ENCODE results near the gene MANBA. TPM values are rescaled to one million over a fixed set of nuclear protein-coding genes. Genes with fewer than 3 reads are reported as not detected.

Gene MANBA
- total and polyA plus RNA-seq, 2 of the 13 experiments (the other 11 are each of a cell fraction or from before 2014, with no cell fraction given), result 11.7 to 33.3 TPM

DNA sequence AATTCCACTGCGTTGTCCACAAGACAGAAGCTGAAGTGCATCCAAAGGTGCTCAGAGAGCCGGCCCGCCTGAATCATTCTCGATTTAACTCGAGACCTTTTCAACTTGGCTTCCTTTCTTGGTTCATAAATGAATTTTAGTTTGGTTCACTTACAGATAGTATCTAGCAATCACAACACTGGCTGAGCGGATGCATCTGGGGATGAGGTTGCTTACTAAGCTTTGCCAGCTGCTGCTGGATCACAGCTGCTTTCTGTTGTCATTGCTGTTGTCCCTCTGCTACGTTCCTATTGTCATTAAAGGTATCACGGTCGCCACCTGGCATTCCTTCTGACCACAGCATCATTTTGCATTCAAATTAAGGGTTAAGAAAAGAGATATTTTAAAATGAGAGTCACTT, 144.1 kb downstream of the MANBA start:
- H3K4me3 ChIP-seq (replicated peaks in 1 of 3; ENCODE audit: insufficient read depth in 1 of 3, low read depth in 2 of 3, low read length in 3 of 3), result no peak overlapping the region
- no peak overlapping the region for H3K4me2 ChIP-seq (ENCODE audit: low read depth, low read length)
- no TSS peak for BruUV-seq (replicated peaks)
- peaks cover 12 to 43% of the 10 kb centered on the region in 2 experiments for H3K36me3 ChIP-seq (replicated peaks in 1 of 2; ENCODE audit: control insufficient read depth in 1 of 2, insufficient read depth in 2 of 2, low read length in 2 of 2)
- no peak overlapping the region for H3K27ac ChIP-seq (ENCODE audit: extremely low read length, insufficient read depth, low read length)
- H3K9ac ChIP-seq (ENCODE audit: insufficient read depth, low read depth, low read length), result no peak overlapping the region
- ATAC-seq (no peak), FAIRE-seq (no peak), DNase-seq (ENCODE audit: low spot score) (no peak)
- in situ Hi-C loops (cut with HindIII; ENCODE audit: extremely low pct_ligation_motif_present, low pct_unique_long_range_greater_than_20kb) (loop anchor here (10.0 kb wide), 1 partner anchor 172 kb away; no protein-coding TSS in a partner anchor), intact Hi-C loops (cut with micrococcal nuclease; ENCODE audit: unreplicated experiment) (no loop called here)
- 100% methylated on average over 9 of the region's 9 CpGs for WGBS (ENCODE audit: low lambda C conversion rate)
- no peaks in the 10 kb centered on the region for H3K27me3 ChIP-seq (ENCODE audit: control insufficient read depth in 1 of 2, insufficient read depth in 2 of 2, low read length in 2 of 2)
- ChIA-PET POLR2A (no interaction called here), CTCF (ENCODE audit: low intra/inter-chr PET ratio, low total read pairs) (no interaction called here)
- H4K20me1 ChIP-seq (ENCODE audit: insufficient read depth, low read length), result no peaks in the 10 kb centered on the region
- H3K4me1 ChIP-seq (ENCODE audit: insufficient read depth, low read length), result peaks cover 23% of the 10 kb centered on the region
- H2AFZ ChIP-seq (ENCODE audit: low read length), result no peak overlapping the region
- no peaks in the 10 kb centered on the region for H3K79me2 ChIP-seq (ENCODE audit: insufficient read depth, low read length)
- H3K9me3 ChIP-seq (ENCODE audit: low read length), result no peaks in the 10 kb centered on the region
- TF ChIP-seq, protein P1, sequence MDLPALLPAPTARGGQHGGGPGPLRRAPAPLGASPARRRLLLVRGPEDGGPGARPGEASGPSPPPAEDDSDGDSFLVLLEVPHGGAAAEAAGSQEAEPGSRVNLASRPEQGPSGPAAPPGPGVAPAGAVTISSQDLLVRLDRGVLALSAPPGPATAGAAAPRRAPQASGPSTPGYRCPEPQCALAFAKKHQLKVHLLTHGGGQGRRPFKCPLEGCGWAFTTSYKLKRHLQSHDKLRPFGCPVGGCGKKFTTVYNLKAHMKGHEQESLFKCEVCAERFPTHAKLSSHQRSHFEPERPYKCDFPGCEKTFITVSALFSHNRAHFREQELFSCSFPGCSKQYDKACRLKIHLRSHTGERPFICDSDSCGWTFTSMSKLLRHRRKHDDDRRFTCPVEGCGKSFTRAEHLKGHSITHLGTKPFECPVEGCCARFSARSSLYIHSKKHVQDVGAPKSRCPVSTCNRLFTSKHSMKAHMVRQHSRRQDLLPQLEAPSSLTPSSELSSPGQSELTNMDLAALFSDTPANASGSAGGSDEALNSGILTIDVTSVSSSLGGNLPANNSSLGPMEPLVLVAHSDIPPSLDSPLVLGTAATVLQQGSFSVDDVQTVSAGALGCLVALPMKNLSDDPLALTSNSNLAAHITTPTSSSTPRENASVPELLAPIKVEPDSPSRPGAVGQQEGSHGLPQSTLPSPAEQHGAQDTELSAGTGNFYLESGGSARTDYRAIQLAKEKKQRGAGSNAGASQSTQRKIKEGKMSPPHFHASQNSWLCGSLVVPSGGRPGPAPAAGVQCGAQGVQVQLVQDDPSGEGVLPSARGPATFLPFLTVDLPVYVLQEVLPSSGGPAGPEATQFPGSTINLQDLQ (CRISPR knock-in tag; IDR thresholded peaks at IDR 0.05), result no peak
- TF ChIP-seq ZNF607 (CRISPR knock-in tag; IDR thresholded peaks at IDR 0.05; ENCODE audit: borderline replicate concordance) (no peak), ERF (CRISPR knock-in tag; IDR thresholded peaks at IDR 0.05) (no peak), POGZ (CRISPR knock-in tag; IDR thresholded peaks at IDR 0.05) (no peak), ZSCAN30 (CRISPR knock-in tag; IDR thresholded peaks at IDR 0.05) (no peak), CENPX (CRISPR knock-in tag; IDR thresholded peaks at IDR 0.05) (no peak), MED1 (CRISPR knock-in tag; IDR thresholded peaks at IDR 0.05) (no peak), ZMAT3 (CRISPR knock-in tag; conservative IDR thresholded peaks at IDR 0.05) (no peak), KMT2B (CRISPR knock-in tag; IDR thresholded peaks at IDR 0.05) (no peak), SRF (IDR thresholded peaks at IDR 0.05; ENCODE audit: low read depth, low read length) (no peak), ZFX (CRISPR knock-in tag; IDR thresholded peaks at IDR 0.05; ENCODE audit: low read depth) (no peak), ARHGAP35 (CRISPR knock-in tag; IDR thresholded peaks at IDR 0.05; ENCODE audit: borderline replicate concordance) (no peak), HOXA5 (CRISPR knock-in tag; IDR thresholded peaks at IDR 0.05) (no peak)
- TF ChIP-seq, protein P2, sequence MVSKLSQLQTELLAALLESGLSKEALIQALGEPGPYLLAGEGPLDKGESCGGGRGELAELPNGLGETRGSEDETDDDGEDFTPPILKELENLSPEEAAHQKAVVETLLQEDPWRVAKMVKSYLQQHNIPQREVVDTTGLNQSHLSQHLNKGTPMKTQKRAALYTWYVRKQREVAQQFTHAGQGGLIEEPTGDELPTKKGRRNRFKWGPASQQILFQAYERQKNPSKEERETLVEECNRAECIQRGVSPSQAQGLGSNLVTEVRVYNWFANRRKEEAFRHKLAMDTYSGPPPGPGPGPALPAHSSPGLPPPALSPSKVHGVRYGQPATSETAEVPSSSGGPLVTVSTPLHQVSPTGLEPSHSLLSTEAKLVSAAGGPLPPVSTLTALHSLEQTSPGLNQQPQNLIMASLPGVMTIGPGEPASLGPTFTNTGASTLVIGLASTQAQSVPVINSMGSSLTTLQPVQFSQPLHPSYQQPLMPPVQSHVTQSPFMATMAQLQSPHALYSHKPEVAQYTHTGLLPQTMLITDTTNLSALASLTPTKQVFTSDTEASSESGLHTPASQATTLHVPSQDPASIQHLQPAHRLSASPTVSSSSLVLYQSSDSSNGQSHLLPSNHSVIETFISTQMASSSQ (IDR thresholded peaks at IDR 0.05; ENCODE audit: low read depth), result no peak
- TF ChIP-seq, protein P2 (CRISPR knock-in tag; IDR thresholded peaks at IDR 0.05; ENCODE audit: borderline replicate concordance), result no peak
- TF ChIP-seq, protein P3, sequence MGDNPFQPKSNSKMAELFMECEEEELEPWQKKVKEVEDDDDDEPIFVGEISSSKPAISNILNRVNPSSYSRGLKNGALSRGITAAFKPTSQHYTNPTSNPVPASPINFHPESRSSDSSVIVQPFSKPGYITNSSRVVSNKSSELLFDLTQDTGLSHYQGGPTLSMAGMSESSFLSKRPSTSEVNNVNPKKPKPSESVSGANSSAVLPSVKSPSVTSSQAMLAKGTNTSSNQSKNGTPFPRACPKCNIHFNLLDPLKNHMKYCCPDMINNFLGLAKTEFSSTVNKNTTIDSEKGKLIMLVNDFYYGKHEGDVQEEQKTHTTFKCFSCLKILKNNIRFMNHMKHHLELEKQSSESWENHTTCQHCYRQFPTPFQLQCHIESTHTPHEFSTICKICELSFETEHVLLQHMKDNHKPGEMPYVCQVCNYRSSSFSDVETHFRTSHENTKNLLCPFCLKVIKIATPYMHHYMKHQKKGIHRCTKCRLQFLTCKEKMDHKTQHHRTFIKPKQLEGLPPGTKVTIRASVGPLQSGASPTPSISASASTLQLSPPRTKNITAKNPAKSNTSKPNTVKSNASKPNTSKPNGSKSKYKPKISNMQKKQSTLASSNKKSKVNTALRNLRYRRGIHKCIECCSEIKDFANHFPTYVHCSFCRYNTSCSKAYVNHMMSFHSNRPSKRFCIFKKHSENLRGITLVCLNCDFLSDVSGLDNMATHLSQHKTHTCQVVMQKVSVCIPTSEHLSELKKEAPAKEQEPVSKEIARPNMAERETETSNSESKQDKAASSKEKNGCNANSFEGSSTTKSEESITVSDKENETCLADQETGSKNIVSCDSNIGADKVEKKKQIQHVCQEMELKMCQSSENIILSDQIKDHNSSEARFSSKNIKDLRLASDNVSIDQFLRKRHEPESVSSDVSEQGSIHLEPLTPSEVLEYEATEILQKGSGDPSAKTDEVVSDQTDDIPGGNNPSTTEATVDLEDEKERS (CRISPR knock-in tag; IDR thresholded peaks at IDR 0.05), result no peak
